AG09309 (cell line): Measurements from ENCODE around the gene ATP11A.

Experiments used
- DNase-seq: peaks from one replicate; pipeline ENCODE4 v3.0.0-alpha.2; 2010; ENCODE audit warnings: low read depth
- H3K4me3 ChIP-seq: 2 replicates; pipeline ENCODE4 v1.5.1; 2011; ENCODE audit warnings: mild to moderate bottlenecking, low read depth, low read length, moderate library complexity; ENCODE audit not compliant: control insufficient read depth
- TF ChIP-seq, protein P1 (sequence below): IDR thresholded peaks from 2 replicates; pipeline ENCODE4 v1.5.1; 2011; ENCODE audit warnings: mild to moderate bottlenecking, low read depth, low read length, inconsistent platforms; ENCODE audit not compliant: insufficient read depth, control insufficient read depth; ENCODE audit errors: missing control alignments

The ATP11A gene

DNA sequence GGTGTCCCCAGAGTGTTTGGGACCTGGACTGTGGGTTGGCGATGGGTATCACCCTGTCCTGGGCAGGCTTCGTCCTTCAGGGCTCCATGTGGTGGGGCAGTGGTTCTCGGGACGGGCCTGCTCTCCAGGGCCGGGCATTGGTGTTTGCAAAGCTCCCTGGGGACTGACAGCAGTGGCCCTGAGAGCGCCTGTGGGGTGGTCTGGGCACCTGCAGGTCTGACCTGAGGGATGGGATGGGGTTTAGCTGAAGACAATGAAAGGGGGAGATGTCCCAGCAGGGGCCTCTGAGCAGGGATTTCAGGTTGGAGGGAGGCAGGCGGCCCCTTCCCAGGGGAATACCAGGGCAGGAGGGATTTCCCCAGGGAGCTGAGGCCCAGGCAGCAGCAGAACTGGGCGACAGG, 210.9 kb downstream of the ATP11A start:
- TF ChIP-seq, protein P1, sequence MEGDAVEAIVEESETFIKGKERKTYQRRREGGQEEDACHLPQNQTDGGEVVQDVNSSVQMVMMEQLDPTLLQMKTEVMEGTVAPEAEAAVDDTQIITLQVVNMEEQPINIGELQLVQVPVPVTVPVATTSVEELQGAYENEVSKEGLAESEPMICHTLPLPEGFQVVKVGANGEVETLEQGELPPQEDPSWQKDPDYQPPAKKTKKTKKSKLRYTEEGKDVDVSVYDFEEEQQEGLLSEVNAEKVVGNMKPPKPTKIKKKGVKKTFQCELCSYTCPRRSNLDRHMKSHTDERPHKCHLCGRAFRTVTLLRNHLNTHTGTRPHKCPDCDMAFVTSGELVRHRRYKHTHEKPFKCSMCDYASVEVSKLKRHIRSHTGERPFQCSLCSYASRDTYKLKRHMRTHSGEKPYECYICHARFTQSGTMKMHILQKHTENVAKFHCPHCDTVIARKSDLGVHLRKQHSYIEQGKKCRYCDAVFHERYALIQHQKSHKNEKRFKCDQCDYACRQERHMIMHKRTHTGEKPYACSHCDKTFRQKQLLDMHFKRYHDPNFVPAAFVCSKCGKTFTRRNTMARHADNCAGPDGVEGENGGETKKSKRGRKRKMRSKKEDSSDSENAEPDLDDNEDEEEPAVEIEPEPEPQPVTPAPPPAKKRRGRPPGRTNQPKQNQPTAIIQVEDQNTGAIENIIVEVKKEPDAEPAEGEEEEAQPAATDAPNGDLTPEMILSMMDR, result no peak
- no peak overlapping the region for H3K4me3 ChIP-seq

DNA sequence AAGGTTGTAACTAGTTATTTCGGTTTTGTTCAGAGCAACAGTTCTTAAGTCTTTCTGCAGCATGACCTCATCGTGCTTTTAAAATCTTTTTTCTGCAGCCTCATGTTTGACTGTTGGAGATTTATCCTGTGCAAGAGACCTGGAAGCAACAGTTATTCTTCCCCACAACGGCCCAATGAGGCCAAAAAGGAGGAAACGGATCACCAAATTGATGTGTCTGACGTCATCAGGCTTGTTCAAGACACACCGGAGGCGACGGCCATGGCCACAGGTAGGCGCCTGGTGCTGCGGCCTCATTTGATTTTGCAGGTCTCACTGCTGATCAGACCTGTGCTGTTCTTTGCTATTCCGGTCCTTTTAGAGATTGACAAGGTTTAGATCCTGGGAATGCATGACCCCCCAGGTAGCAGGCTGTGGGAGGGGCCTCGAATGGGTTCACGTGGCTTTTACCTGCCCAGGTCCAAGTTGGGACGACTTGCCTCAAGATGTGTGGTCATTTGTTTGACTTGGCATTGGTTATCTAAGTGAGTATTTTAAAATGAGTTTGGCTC, 212.3 kb downstream of the ATP11A start:
- no peak for DNase-seq
- no peak overlapping the region for H3K4me3 ChIP-seq
- TF ChIP-seq, protein P1, result no peak

More for the DNA sequence above, 210.9 kb downstream of the ATP11A start:
- no peak for DNase-seq

DNA sequence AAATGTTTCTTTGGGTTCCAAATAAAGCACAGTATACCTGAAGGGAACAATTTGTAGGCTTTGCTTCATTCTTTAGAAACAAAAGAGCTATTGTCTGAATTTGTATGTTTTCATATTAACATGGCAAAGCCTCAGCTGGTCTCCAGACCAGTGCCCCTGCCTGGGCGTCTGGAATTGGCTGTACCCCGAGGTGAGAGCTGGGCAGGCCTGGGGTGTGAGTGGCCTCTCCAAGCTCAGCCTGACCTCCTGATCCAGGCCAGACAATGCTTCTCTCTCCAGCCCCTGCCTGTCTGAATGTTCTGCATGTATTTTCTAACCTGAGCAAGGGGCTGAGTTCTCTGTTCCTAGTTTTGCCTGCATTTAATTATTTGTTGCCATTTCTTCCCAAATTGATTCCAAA, 212.8 kb downstream of the ATP11A start:
- no peak for DNase-seq
- TF ChIP-seq, protein P1, result no peak
- H3K4me3 ChIP-seq, result no peak overlapping the region

DNA sequence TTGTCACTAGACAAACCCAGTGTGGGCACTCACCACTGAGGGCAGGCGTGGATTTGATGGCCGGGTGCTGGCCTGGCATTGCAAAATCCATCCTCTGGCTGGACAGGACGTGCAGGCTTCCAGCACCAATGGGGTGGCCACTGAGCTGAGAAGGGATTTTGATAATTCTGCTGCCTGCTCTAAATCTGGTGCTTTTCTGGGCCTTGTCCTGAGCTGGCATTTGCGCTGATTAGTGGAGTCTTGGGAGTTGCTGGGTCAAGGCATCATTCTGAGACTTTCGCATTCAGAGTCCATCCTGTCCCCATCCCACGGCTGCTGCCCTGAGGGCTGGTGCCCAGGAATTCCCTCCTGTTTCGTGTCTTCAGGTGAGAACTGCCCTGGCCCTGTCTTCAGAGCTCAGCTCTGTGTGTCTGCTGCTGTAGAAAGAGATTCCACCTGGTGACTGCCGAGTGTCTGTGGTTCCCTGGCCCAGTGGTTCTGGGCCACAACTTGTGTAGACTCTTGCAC, 213.3 kb downstream of the ATP11A start:
- no peak for DNase-seq
- no peak overlapping the region for H3K4me3 ChIP-seq
- TF ChIP-seq, protein P1, result no peak

DNA sequence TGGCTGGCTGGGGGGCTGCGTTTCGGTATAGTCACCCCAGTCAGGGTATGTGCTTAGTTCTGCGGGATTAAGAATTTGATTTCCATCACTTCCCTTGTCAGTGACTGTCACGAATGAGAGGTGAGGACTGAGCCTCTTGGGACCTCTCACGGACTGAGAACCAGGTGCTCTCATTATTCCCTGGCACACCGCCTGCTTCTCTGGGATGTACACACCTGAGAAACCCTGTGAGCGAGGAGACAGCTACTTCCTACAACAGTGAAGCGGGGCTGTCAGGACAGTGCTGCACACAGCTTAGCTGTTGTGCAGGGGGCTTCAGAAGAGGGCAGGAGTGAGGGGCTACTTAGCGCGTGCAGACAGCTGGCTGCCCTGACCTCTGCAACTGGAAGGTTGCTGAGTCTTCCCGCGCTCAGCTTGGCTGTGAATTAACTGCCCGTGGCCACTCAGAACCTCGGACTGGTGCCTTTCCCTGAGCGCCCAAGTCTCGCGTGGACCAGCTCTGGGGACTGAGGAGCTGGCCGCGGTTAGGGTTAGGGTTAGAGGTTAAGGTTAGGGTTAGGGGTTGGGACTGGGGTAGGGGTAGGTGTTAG, 213.9 kb downstream of the ATP11A start:
- TF ChIP-seq, protein P1, result no peak
- no peak overlapping the region for H3K4me3 ChIP-seq
- no peak for DNase-seq

DNA sequence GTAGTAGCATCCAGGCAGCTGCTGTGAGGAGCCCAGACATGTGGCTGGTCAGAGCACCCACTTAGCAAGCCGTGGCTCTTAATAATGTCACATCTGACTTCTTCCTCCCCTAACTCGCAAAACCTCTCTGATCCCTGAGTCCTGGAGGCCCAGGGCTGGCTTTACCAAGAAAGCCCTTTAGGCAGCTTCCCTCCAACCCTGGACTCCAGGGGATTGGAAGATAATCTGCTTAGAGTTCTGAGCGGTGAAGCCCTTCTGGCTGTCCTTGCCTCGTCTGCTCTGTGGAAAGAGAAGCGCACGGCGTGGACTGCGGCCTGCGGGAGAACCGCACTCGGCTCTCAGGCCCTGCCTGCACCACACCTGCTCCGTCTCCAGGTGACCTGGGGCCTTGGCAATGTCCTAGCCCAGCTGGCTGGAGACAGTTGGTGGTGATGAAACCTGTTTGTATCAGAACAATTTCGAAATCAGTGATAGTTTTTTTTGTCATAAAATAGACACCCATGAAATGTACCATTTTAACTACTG, 214.7 kb downstream of the ATP11A start:
- no peak overlapping the region for H3K4me3 ChIP-seq
- no peak for DNase-seq
- TF ChIP-seq, protein P1, result no peak
